ENCODE measurements around the gene MKI67. TPM values are rescaled to one million over a fixed set of nuclear protein-coding genes. Genes with fewer than 3 reads are reported as not detected.

The MKI67 gene
- total RNA-seq, 1 donor from 2014 or later: 45.7 TPM

- peaks cover 22% of the 10 kb centered on the region for H3K27me3 Mint-ChIP-seq
- no peak for DNase-seq (ENCODE audit: low spot score, unreplicated experiment)
- TF ChIP-seq CTCF (IDR thresholded peaks at IDR 0.05; ENCODE audit: unreplicated experiment): no peak
- H3K4me1 Mint-ChIP-seq (ENCODE audit: low read depth): peaks cover 13% of the 10 kb centered on the region
- no peaks in the 10 kb centered on the region for H3K9me3 Mint-ChIP-seq (ENCODE audit: low read depth)
- no peak overlapping the region for H3K4me3 Mint-ChIP-seq (ENCODE audit: low read depth)
- no peak overlapping the region for H3K27ac Mint-ChIP-seq
- H3K36me3 Mint-ChIP-seq (ENCODE audit: insufficient read depth): no peaks in the 10 kb centered on the region
These were observed 64.6 kb downstream of the MKI67 start for GRCh38 chr10:128061306-128062300.

- Mint-ChIP-seq H3K27me3 (peaks cover 18% of the 10 kb centered on the region), H3K27ac (no peak overlapping the region), H3K4me3 (ENCODE audit: low read depth) (no peak overlapping the region), H3K36me3 (ENCODE audit: insufficient read depth) (no peaks in the 10 kb centered on the region), H3K4me1 (ENCODE audit: low read depth) (peaks cover 13% of the 10 kb centered on the region), H3K9me3 (ENCODE audit: low read depth) (no peaks in the 10 kb centered on the region)
- TF ChIP-seq CTCF (IDR thresholded peaks at IDR 0.05; ENCODE audit: unreplicated experiment): no peak
- no peak for DNase-seq (ENCODE audit: low spot score, unreplicated experiment)
These were observed 65.6 kb downstream of the MKI67 start for GRCh38 chr10:128060341-128061250.

- Mint-ChIP-seq H3K27ac (no peak overlapping the region), H3K27me3 (peaks cover 18% of the 10 kb centered on the region), H3K36me3 (ENCODE audit: insufficient read depth) (no peaks in the 10 kb centered on the region), H3K9me3 (ENCODE audit: low read depth) (no peaks in the 10 kb centered on the region), H3K4me3 (ENCODE audit: low read depth) (no peak overlapping the region), H3K4me1 (ENCODE audit: low read depth) (peaks cover 13% of the 10 kb centered on the region)
- no peak for DNase-seq (ENCODE audit: low spot score, unreplicated experiment)
- TF ChIP-seq CTCF (IDR thresholded peaks at IDR 0.05; ENCODE audit: unreplicated experiment): no peak
These were observed 66.3 kb downstream of the MKI67 start for GRCh38 chr10:128059982-128060293.

GRCh38 chr10:128059266-128059981, 66.8 kb downstream of the MKI67 start:
- no peaks in the 10 kb centered on the region for H3K9me3 Mint-ChIP-seq (ENCODE audit: low read depth)
- no peak for TF ChIP-seq CTCF (IDR thresholded peaks at IDR 0.05; ENCODE audit: unreplicated experiment)
- peaks cover 13% of the 10 kb centered on the region for H3K4me1 Mint-ChIP-seq (ENCODE audit: low read depth)
- H3K4me3 Mint-ChIP-seq (ENCODE audit: low read depth): no peak overlapping the region
- no peaks in the 10 kb centered on the region for H3K36me3 Mint-ChIP-seq (ENCODE audit: insufficient read depth)
- H3K27me3 Mint-ChIP-seq: peaks cover 18% of the 10 kb centered on the region
- no peak overlapping the region for H3K27ac Mint-ChIP-seq
- no peak for DNase-seq (ENCODE audit: low spot score, unreplicated experiment)

GRCh38 chr10:128058750-128059134, 67.5 kb downstream of the MKI67 start:
- H3K27ac Mint-ChIP-seq: no peak overlapping the region
- no peak overlapping the region for H3K4me3 Mint-ChIP-seq (ENCODE audit: low read depth)
- peaks cover 13% of the 10 kb centered on the region for H3K4me1 Mint-ChIP-seq (ENCODE audit: low read depth)
- H3K9me3 Mint-ChIP-seq (ENCODE audit: low read depth): no peaks in the 10 kb centered on the region
- H3K27me3 Mint-ChIP-seq: peaks cover 18% of the 10 kb centered on the region
- DNase-seq (ENCODE audit: low spot score, unreplicated experiment): no peak
- no peak for TF ChIP-seq CTCF (IDR thresholded peaks at IDR 0.05; ENCODE audit: unreplicated experiment)
- H3K36me3 Mint-ChIP-seq (ENCODE audit: insufficient read depth): no peaks in the 10 kb centered on the region
